ENCODE results near the gene KSR1. TPM values are rescaled to one million over a fixed set of nuclear protein-coding genes. Genes with fewer than 3 reads are reported as not detected.

The KSR1 gene
- total and polyA plus RNA-seq, 9 of the 15 experiments (the other 6 are each of a cell fraction or from before 2014, with no cell fraction given): 1.4 to 51.7 (median 18.4) TPM

GRCh38 chr17:27573971-27574525, 117.8 kb downstream of the KSR1 start (continued):
- TF ChIP-seq E2F6 (IDR thresholded peaks at IDR 0.05; ENCODE audit: borderline replicate concordance in 1 of 2, extremely low read depth in 1 of 2, insufficient read depth in 1 of 2, insufficient read length in 1 of 2, low read depth in 1 of 2, low read length in 1 of 2, poor library complexity in 1 of 2, severe bottlenecking in 1 of 2) (no peak), ZBTB8A (IDR thresholded peaks at IDR 0.05; ENCODE audit: partially characterized antibody) (no peak), CEBPZ (IDR thresholded peaks at IDR 0.05; ENCODE audit: borderline replicate concordance, low read depth, low read length) (no peak), BMI1 (IDR thresholded peaks at IDR 0.05; ENCODE audit: low read length) (no peak), ELK3 (CRISPR knock-in tag; IDR thresholded peaks at IDR 0.05) (no peak), TCF15 (CRISPR knock-in tag; IDR thresholded peaks at IDR 0.05) (0 out of 2 replicates have a peak, but pooled peaks have one; percentile 47), HDAC2 (IDR thresholded peaks at IDR 0.05) (peak; percentile 96), FOXJ2 (tag; IDR thresholded peaks at IDR 0.05) (no peak), CHD2 (IDR thresholded peaks at IDR 0.05; ENCODE audit: low read depth, low read length) (no peak), SAFB (IDR thresholded peaks at IDR 0.05; ENCODE audit: borderline replicate concordance, low read depth, low read length) (no peak), ZNF407 (IDR thresholded peaks at IDR 0.05; ENCODE audit: low read depth) (no peak), GATA2 (CRISPR knock-in tag; IDR thresholded peaks at IDR 0.05) (peak; percentile 80), TCF7 (IDR thresholded peaks at IDR 0.05; ENCODE audit: borderline replicate concordance) (no peak)
